B cell (primary cell): ENCODE results near the gene POFUT1.

Experiments used
- EZH2 ChIP-seq: IDR thresholded peaks from 2 replicates; pipeline ENCODE4 v1.6.1; 2012; ENCODE audit warnings: borderline replicate concordance, low read depth, mild to moderate bottlenecking, moderate library complexity, low read length; ENCODE audit not compliant: insufficient read depth, poor library complexity, severe bottlenecking
- TF ChIP-seq, protein P1 (sequence below): fragments of 200-600 bp; IDR thresholded peaks from one replicate; pipeline ENCODE4 v1.8.0; 2022; ENCODE audit warnings: antibody characterized with exemption, mild to moderate bottlenecking

DNA sequence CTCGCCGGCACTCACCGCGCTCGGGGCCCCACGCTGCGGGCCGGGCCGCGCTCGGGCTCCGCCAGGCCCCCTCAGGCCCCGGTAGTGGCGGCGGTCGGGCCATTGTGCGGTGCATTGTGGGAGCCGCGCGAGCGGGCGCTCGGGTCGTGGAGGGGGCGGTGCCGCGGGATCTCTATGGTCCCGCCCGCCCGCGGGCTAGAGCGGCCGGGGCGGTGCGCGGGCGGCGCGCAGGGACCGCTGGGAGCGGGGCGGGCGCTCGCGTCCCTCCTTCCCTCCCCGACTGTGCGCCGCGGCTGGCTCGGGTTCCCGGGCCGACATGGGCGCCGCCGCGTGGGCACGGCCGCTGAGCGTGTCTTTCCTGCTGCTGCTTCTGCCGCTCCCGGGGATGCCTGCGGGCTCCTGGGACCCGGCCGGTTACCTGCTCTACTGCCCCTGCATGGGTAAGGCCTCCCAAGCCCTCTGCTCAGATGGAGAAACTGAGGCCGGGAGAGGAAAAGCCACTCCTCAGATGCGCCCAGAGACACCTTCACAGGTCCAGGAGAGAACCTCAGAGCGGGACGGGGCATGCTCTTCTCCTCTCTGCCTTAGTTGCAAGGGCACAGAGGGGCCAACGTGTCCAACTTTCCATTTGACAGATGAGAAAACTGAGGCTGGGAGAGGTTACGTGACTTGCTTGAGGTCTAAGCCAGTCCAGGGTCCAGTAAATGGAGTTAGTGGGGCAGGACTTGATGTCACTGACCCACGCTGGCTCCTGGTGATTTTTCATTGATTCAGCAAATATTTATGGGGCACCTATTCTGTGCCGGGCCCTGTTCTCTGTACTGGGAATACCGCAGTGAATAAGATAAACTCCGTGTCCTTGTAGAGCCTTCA lies at the start of gene POFUT1, which contains the start of gene PLAGL2:
- TF ChIP-seq, protein P1, sequence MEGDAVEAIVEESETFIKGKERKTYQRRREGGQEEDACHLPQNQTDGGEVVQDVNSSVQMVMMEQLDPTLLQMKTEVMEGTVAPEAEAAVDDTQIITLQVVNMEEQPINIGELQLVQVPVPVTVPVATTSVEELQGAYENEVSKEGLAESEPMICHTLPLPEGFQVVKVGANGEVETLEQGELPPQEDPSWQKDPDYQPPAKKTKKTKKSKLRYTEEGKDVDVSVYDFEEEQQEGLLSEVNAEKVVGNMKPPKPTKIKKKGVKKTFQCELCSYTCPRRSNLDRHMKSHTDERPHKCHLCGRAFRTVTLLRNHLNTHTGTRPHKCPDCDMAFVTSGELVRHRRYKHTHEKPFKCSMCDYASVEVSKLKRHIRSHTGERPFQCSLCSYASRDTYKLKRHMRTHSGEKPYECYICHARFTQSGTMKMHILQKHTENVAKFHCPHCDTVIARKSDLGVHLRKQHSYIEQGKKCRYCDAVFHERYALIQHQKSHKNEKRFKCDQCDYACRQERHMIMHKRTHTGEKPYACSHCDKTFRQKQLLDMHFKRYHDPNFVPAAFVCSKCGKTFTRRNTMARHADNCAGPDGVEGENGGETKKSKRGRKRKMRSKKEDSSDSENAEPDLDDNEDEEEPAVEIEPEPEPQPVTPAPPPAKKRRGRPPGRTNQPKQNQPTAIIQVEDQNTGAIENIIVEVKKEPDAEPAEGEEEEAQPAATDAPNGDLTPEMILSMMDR = no peak
- TF ChIP-seq EZH2 = no peak
